Measurements from ENCODE around the gene CTBP2.

The CTBP2 gene

GRCh38 chr10:125158601-125159485, 1.5 kb downstream of the CTBP2 start:
- peak; percentile 74 for DNase-seq (ENCODE audit: low spot score)
- Histone ChIP-seq H3K27ac (peak overlapping the region; percentile 96 to 100), H3K4me3 (peak overlapping the region; percentile 99)
- TF ChIP-seq CTCF (IDR thresholded peaks at IDR 0.05): no peak

- Histone ChIP-seq H3K4me3 (peak overlapping the region; percentile 99), H3K27ac (peak overlapping the region; percentile 96 to 100)
- TF ChIP-seq CTCF (IDR thresholded peaks at IDR 0.05): no peak
- DNase-seq (ENCODE audit: low spot score): no peak
These were observed 2.1 kb downstream of the CTBP2 start for GRCh38 chr10:125158275-125158600.

- Histone ChIP-seq H3K4me3 (peak overlapping the region; percentile 99), H3K27ac (peak overlapping the region; percentile 31 to 39)
- TF ChIP-seq CTCF (IDR thresholded peaks at IDR 0.05): no peak
- peak; percentile 64 for DNase-seq (ENCODE audit: low spot score)
These were observed 2.9 kb downstream of the CTBP2 start for GRCh38 chr10:125157505-125157904.

GRCh38 chr10:125156739-125157480, 3.5 kb downstream of the CTBP2 start:
- H3K4me3 ChIP-seq: peak overlapping the region; percentile 99
- peak overlapping the region in 1 of 2 donors; percentile 31 for H3K27ac ChIP-seq
- no peak for TF ChIP-seq CTCF (IDR thresholded peaks at IDR 0.05)
- peak; percentile 8 for DNase-seq (ENCODE audit: low spot score)

- no peak for DNase-seq (ENCODE audit: low spot score)
- no peak for TF ChIP-seq CTCF (IDR thresholded peaks at IDR 0.05)
- no peak overlapping the region for H3K27ac ChIP-seq
- no peak overlapping the region for H3K4me3 ChIP-seq
These were observed 4.2 kb downstream of the CTBP2 start for GRCh38 chr10:125156196-125156595.

- no peak for TF ChIP-seq CTCF (IDR thresholded peaks at IDR 0.05)
- no peak for DNase-seq (ENCODE audit: low spot score)
- peak overlapping the region; percentile 53 for H3K4me3 ChIP-seq
- H3K27ac ChIP-seq: peak overlapping the region; percentile 61 to 72
These were observed 5.3 kb downstream of the CTBP2 start for GRCh38 chr10:125155101-125155500.

All from coronary artery (tissue), 2 donors.